Measurements from ENCODE around the gene PMEPA1. TPM values are rescaled to one million over a fixed set of nuclear protein-coding genes. Genes with fewer than 3 reads are reported as not detected.

PMEPA1 gene
- total RNA-seq, 1 experiment from 2014 or later = 14.6 TPM

DNA sequence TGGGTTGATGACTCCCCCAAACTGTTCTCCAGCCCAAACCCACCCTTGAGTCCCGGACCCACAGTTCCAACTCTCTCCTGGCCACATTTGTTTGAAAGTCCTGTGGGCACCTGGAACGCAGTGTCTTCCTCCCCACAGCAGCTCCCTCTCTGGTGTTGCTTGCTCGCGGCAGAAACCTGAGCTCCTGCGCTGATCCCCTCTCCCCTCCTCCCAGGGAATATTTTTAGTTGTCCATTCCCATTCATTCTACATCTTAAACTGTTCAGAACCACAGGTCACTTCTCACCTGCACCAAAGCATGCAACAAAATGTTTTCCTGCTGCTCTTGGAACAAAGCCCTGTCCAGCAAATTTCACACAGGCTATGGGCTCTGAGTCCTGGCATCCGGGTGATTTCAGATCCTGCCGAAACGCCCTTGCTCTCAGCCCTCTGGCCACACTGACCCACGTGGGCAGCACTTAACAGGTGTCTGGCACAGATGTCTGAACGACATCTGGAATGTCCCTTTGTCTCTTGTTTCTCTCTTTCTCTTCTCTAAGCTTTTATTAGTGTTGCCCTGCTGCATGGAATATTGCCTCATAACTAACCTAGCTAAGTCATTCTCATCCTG is 27.0 kb upstream of the PMEPA1 start:
- no peak for DNase-seq (ENCODE audit: low read depth)

- DNase-seq (ENCODE audit: low read depth) = no peak
Observed at GRCh38 chr20:57735831-57736737, 26.3 kb upstream of the PMEPA1 start.

DNA sequence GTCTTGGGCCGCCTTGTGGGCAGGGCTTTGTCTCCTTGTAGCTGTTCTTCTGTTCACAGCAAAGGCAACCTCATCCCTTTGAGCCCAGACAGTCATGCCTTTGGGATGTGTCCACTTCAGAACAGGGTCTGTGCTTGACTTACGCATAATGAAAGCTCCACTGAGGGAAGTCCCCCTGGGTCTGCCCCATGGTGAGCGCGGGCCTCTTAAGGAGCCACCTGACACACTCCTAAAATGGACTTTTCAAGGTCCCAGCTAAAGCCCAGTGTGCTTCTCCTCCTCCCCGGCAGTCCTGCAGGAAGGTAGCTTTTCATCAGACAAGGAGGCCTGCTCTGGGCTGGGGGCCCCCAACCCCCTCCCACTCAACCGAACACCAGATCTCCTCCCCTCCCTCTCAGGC is 24.9 kb upstream of the PMEPA1 start:
- DNase-seq (ENCODE audit: low read depth) = no peak

GRCh38 chr20:57732226-57732625 is 22.4 kb upstream of the PMEPA1 start:
- DNase-seq (ENCODE audit: low read depth) = no peak

- no peak for DNase-seq (ENCODE audit: low read depth)
Observed at GRCh38 chr20:57728762-57729161, 18.9 kb upstream of the PMEPA1 start.

DNA sequence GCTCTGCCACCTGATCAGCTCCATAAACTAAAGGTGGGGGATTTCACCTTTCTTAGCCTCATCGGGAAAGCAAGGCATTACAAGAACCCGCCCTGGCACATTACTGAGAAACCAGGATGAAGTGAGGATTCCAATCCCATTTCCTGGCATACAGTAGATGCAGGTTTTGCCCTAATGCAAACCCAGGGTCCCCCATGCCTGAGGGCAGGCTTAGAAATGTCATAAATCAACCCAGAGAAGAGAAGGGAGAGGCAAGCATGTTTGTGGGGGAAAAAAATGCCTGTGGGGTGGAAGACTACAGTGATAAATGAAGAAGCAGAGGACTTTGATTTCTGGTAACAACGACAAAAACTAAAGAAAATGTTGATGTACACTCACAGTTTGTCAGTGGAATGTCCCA is 18.0 kb upstream of the PMEPA1 start:
- peak; percentile 71 for DNase-seq (ENCODE audit: low read depth)

DNA sequence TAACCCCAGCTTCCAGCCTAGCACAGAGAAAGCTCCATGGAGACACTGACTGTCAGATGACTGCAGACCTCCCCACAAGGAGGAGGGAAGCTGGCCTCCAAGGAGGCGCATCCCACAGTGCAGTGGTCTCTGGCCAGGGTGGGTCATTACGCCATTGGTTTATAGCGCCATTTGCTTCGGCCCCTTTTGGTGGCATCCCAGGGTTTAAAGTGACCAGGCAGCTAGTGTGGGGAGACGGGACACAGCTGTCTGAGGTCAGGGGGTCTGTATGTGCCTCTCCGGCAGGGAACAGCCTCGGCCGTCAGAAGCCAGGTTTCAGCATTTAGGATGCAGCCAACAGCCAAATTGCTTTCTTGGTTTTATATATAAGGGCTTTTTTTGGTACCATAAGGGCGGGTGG is 15.8 kb upstream of the PMEPA1 start:
- no peak for DNase-seq (ENCODE audit: low read depth)

GRCh38 chr20:57724610-57725405 is 15.0 kb upstream of the PMEPA1 start:
- no peak for DNase-seq (ENCODE audit: low read depth)

DNA sequence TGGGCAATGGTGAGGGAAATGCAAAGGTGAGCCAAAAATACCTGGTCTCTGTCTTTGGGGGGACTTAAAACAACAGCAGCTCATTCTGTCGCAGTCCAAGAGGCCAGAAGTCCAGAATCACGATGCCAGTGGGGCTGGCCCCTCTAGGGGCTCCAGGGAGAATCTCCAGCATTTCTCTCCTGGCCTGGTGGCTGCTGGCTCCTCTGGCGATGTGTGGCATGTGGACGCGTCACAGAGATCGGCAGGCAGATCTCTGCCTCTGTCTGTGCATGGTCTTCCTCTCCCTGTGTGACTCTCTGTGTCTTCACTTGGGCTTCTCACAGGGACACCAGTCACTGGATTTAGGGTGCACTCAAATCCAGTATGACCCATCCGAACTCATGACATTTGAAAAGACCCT is 14.0 kb upstream of the PMEPA1 start:
- no peak for DNase-seq (ENCODE audit: low read depth)

DNA sequence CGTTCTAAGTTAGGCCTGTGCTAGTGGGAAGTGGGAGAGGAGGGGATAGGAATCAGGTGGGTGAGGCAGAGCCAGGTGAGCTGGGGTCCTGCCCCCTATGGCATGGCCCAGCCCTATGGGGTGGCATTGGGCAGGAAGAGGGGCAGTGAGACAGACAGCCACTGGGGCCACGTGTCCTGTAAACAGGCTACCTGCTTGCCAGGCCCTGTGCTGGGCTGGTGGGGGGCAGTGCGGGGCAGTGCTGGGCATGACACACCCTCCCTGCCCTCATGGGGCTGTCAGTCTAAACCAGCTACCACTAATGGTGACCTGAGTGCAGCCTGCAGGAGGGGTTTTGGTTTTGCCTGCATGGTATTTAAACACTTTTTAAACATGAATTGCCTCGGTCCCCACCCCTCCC is 10.1 kb upstream of the PMEPA1 start:
- no peak for DNase-seq (ENCODE audit: low read depth)

- DNase-seq (ENCODE audit: low read depth) = peak; percentile 100
Observed at GRCh38 chr20:57718490-57719009, 8.7 kb upstream of the PMEPA1 start.

- peak; percentile 87 for DNase-seq (ENCODE audit: low read depth)
Observed at GRCh38 chr20:57717797-57718196, 8.0 kb upstream of the PMEPA1 start.

GRCh38 chr20:57716901-57717300 is 7.1 kb upstream of the PMEPA1 start:
- no peak for DNase-seq (ENCODE audit: low read depth)

DNA sequence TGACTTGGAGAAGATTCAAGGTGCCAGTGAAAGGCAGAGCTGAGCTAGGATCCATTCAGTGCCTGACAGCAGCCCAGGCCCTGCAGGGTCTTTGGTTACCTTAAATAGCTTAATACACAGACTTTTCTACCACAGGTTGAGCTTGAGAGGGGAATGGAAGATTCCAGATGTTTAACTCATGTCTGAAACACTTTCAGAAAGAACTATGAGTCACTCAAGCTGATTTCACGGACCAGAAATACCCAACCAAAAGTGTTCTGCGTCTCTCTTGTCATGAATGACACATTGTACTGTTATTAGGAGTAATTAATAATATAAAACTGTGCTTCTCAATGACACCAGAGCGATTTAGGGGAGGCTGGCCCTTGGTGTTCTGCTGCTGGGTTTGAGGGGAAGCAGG is 6.4 kb upstream of the PMEPA1 start:
- DNase-seq (ENCODE audit: low read depth) = peak; percentile 87

- DNase-seq (ENCODE audit: low read depth) = no peak
Observed at GRCh38 chr20:57715268-57715904, 5.6 kb upstream of the PMEPA1 start.

- peak; percentile 98 for DNase-seq (ENCODE audit: low read depth)
Observed at GRCh38 chr20:57714409-57715267, 4.8 kb upstream of the PMEPA1 start.

GRCh38 chr20:57713951-57714350 is 4.1 kb upstream of the PMEPA1 start:
- DNase-seq (ENCODE audit: low read depth) = no peak

DNA sequence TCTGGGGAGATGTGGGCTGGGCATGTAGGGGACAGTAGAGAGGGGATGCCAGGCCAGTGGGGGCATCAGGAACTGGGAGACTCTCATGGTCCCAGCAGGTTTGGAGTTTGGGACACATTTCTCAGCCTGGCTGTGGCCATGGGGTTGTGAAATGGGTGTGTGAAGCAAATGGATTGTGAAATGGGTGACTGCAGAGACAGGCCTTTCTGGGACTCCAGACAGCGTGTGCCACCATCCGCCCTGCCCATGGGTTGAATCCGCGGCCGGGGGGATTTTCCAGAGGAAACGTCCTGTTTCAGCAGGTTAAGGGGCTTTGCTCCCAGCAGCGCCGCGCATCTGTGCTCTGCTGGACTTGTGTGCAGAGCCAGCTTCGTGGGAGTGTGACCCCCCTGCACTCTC is 3.7 kb upstream of the PMEPA1 start:
- DNase-seq (ENCODE audit: low read depth) = no peak

- no peak for DNase-seq (ENCODE audit: low read depth)
Observed at GRCh38 chr20:57712851-57713504, 3.2 kb upstream of the PMEPA1 start.

DNA sequence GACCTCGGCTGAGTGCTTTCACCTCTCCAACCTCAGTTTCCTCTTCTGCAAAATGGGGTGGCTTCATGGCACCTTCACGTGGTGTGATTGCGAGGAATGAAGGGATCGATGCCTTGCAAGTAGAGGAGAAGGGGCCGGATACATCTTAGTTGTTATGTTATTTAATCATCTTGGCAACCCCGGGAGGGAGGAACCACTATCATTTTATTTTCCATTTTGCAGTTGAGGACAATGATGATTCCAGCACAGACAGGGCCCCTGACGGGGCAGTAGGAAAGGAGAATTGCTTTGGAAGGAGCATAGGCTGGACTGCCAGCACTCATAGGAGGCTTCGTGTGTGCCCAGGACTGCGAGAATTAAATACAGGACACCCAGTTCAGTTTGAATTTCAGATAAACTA is 2.5 kb upstream of the PMEPA1 start:
- DNase-seq (ENCODE audit: low read depth) = no peak

Data from M059J (cell line).